Fibroblast of the conjunctiva (primary cell): Measurements from ENCODE around the gene GAS6.
"Not testable (repeated sequence)": the region's sequence is repeated elsewhere in the genome, so short reads cannot be mapped to it uniquely, and the experiment has no call there.

Experiments used
- DNase-seq: peaks from one replicate; pipeline ENCODE4 v3.0.0-alpha.2; 2010; ENCODE audit warnings: low read depth

The GAS6 gene

GRCh38 chr13:113791226-113791625 is 72.7 kb downstream of the GAS6 start:
- no peak for DNase-seq

- DNase-seq: not testable (repeated sequence)
Measured at GRCh38 chr13:113789931-113790330, 73.9 kb downstream of the GAS6 start.

GRCh38 chr13:113789167-113789566 is 74.7 kb downstream of the GAS6 start:
- DNase-seq: no peak

- DNase-seq: no peak
Measured at GRCh38 chr13:113788413-113789135, 75.3 kb downstream of the GAS6 start.

- no peak for DNase-seq
Measured at GRCh38 chr13:113787694-113788093, 76.2 kb downstream of the GAS6 start.

- DNase-seq: no peak
Measured at GRCh38 chr13:113786262-113786841, 77.5 kb downstream of the GAS6 start.

- no peak for DNase-seq
Measured at GRCh38 chr13:113785051-113786010, 78.5 kb downstream of the GAS6 start.

GRCh38 chr13:113784645-113785024 is 79.2 kb downstream of the GAS6 start:
- no peak for DNase-seq

GRCh38 chr13:113783966-113784644 is 79.8 kb downstream of the GAS6 start:
- no peak for DNase-seq

- no peak for DNase-seq
Measured at GRCh38 chr13:113783200-113783881, 80.5 kb downstream of the GAS6 start.

- no peak for DNase-seq
Measured at GRCh38 chr13:113782472-113782871, 81.4 kb downstream of the GAS6 start.

- no peak for DNase-seq
Measured at GRCh38 chr13:113781571-113781970, 82.3 kb downstream of the GAS6 start.

GRCh38 chr13:113777311-113778260 is 86.3 kb downstream of the GAS6 start:
- no peak for DNase-seq

GRCh38 chr13:113776231-113777125 is 87.4 kb downstream of the GAS6 start:
- no peak for DNase-seq

- DNase-seq: no peak
Measured at GRCh38 chr13:113775451-113776145, 88.3 kb downstream of the GAS6 start.

GRCh38 chr13:113774177-113775107 is 89.4 kb downstream of the GAS6 start:
- no peak for DNase-seq

GRCh38 chr13:113771709-113772331 is 92.1 kb downstream of the GAS6 start:
- DNase-seq: no peak
